ENCODE results near the gene TBC1D8. TPM values are rescaled to one million over a fixed set of nuclear protein-coding genes. Genes with fewer than 3 reads are reported as not detected.

Gene TBC1D8
- total RNA-seq, 1 donor from 2014 or later = 16.3 TPM

DNA sequence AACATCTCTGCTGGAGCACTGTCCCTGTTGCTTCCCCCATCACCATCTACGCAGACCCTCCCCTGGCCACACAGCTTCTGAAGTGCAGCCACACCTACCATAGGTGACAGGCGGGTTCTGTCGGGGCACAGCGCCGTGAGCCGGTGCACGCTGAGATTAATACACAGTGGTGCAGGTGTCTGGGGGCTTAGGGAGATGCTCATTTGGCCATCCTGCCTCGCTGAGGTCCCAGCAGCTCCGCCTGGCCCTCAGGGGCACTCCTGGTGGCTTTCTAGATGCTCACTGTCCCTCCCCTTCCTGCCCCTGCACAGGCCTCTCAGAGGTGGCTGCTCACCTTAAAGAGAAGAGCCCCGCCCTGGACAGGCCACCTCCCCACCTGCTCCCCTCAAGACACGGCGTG lies 168.0 kb downstream of the TBC1D8 start:
- Mint-ChIP-seq H3K4me1 (ENCODE audit: unreplicated experiment) (peaks cover 11% of the 10 kb centered on the region), H3K4me3 (ENCODE audit: unreplicated experiment) (no peak overlapping the region), H3K36me3 (ENCODE audit: unreplicated experiment) (peaks cover 14% of the 10 kb centered on the region), H3K27ac (ENCODE audit: unreplicated experiment) (no peak overlapping the region), H3K9me3 (ENCODE audit: unreplicated experiment) (no peaks in the 10 kb centered on the region), H3K27me3 (ENCODE audit: unreplicated experiment) (no peaks in the 10 kb centered on the region)
- no peak for DNase-seq (ENCODE audit: extremely low spot score, unreplicated experiment)
- TF ChIP-seq, protein P1, sequence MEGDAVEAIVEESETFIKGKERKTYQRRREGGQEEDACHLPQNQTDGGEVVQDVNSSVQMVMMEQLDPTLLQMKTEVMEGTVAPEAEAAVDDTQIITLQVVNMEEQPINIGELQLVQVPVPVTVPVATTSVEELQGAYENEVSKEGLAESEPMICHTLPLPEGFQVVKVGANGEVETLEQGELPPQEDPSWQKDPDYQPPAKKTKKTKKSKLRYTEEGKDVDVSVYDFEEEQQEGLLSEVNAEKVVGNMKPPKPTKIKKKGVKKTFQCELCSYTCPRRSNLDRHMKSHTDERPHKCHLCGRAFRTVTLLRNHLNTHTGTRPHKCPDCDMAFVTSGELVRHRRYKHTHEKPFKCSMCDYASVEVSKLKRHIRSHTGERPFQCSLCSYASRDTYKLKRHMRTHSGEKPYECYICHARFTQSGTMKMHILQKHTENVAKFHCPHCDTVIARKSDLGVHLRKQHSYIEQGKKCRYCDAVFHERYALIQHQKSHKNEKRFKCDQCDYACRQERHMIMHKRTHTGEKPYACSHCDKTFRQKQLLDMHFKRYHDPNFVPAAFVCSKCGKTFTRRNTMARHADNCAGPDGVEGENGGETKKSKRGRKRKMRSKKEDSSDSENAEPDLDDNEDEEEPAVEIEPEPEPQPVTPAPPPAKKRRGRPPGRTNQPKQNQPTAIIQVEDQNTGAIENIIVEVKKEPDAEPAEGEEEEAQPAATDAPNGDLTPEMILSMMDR (IDR thresholded peaks at IDR 0.05) = no peak

DNA sequence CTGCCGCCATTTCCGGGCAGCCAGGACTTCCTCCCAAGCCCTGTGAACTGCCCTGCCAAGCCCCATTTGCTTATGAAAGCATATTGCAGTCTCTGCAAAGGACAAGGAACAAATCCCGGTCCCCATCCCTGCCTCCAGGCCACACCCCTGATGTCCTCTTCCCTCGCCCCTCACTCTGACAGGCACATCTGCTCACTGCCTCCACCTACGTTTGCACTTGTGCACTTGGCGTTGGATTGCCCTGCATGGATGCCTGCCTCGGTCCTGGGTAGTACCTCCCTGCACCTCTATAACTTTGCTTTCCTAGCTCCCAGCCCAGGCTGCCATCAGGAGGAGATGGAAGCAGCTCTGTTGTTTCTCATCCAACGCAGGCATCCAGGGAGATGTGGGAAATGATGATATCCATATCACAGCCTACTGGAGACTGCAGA lies 168.7 kb downstream of the TBC1D8 start:
- Mint-ChIP-seq H3K9me3 (ENCODE audit: unreplicated experiment) (no peaks in the 10 kb centered on the region), H3K27me3 (ENCODE audit: unreplicated experiment) (no peaks in the 10 kb centered on the region), H3K27ac (ENCODE audit: unreplicated experiment) (no peak overlapping the region), H3K4me1 (ENCODE audit: unreplicated experiment) (peaks cover 11% of the 10 kb centered on the region), H3K4me3 (ENCODE audit: unreplicated experiment) (no peak overlapping the region), H3K36me3 (ENCODE audit: unreplicated experiment) (peaks cover 15% of the 10 kb centered on the region)
- no peak for DNase-seq (ENCODE audit: extremely low spot score, unreplicated experiment)
- TF ChIP-seq, protein P1 (IDR thresholded peaks at IDR 0.05) = no peak

DNA sequence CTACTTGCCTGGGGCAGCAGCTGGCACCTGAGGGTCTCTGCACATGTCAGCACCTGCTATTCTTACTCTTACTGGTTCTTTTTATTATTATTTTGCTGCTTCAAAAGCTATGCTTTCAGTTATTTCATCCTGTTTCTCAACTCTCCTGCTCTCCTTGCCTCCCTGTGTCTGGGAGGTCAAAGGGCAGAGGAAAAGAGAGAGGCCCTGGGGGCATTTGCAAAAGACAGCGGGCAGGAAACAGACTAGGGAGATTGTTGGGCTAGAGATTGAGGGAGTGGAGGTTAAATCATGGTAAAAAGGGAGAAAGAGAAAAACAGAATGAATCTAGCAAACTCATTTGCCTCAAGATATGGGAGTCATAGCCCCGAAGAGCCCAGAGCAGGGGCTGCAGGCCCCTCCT lies 170.2 kb downstream of the TBC1D8 start:
- no peak for DNase-seq (ENCODE audit: extremely low spot score, unreplicated experiment)
- peaks cover 16% of the 10 kb centered on the region for H3K4me1 Mint-ChIP-seq (ENCODE audit: unreplicated experiment)
- TF ChIP-seq, protein P1 (IDR thresholded peaks at IDR 0.05) = no peak
- no peak overlapping the region for H3K27ac Mint-ChIP-seq (ENCODE audit: unreplicated experiment)
- no peak overlapping the region for H3K4me3 Mint-ChIP-seq (ENCODE audit: unreplicated experiment)
- no peaks in the 10 kb centered on the region for H3K9me3 Mint-ChIP-seq (ENCODE audit: unreplicated experiment)
- H3K27me3 Mint-ChIP-seq (ENCODE audit: unreplicated experiment) = no peaks in the 10 kb centered on the region
- peaks cover 23% of the 10 kb centered on the region for H3K36me3 Mint-ChIP-seq (ENCODE audit: unreplicated experiment)

DNA sequence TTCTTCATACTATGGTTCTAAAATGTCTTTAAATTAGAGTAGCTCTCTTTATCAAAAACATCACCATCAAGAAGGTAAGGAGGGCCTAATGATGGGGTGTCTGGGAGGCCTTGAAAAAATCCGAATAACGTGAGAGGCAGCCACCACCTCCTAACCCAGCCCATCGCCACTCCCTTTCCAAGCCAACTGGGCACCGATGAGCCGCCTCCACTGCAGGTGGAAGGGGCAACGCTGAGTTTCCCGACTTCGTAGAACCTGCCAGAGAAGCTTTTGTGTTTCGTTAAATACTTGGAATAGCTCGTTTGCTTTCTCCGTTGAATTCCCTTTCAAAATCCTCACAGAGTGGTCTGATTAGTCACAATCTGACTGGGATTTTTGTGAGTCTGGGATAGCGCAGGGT lies 171.1 kb downstream of the TBC1D8 start:
- TF ChIP-seq, protein P1 (IDR thresholded peaks at IDR 0.05) = no peak
- Mint-ChIP-seq H3K4me1 (ENCODE audit: unreplicated experiment) (peaks cover 16% of the 10 kb centered on the region), H3K27ac (ENCODE audit: unreplicated experiment) (no peak overlapping the region), H3K9me3 (ENCODE audit: unreplicated experiment) (no peaks in the 10 kb centered on the region), H3K27me3 (ENCODE audit: unreplicated experiment) (no peaks in the 10 kb centered on the region), H3K36me3 (ENCODE audit: unreplicated experiment) (peaks cover 26% of the 10 kb centered on the region), H3K4me3 (ENCODE audit: unreplicated experiment) (no peak overlapping the region)
- DNase-seq (ENCODE audit: extremely low spot score, unreplicated experiment) = no peak

DNA sequence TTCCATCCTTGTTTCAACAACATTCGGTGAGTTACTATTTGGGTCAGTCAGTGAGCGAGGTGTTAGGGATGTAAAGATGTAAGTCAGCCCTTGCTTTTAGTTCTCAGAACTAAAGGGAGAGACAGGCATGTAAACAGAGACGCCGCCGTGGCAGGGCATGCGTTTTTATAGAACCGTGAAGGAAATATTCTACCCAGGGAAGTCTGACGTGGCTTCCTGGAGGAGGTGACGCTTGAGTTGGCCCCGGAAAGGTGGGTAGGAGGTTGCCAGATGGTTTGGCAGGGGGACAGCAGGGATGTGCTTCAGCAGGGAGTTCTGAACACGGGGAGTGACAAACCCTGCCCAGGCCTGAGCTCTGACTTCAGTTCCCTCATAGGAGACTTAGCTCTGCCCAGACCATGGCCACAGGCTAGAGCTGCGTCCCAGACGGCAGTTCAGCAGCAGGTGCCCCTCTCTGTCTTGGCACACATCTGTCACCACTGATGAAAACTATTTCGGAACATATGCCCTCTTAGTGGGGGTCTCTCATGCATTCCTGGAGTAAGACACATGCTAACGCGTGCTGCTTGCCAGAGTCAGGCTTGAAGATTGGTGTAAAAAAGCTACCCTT lies 172.5 kb downstream of the TBC1D8 start:
- no peak overlapping the region for H3K27ac Mint-ChIP-seq (ENCODE audit: unreplicated experiment)
- no peaks in the 10 kb centered on the region for H3K27me3 Mint-ChIP-seq (ENCODE audit: unreplicated experiment)
- no peak overlapping the region for H3K4me3 Mint-ChIP-seq (ENCODE audit: unreplicated experiment)
- TF ChIP-seq, protein P1 (IDR thresholded peaks at IDR 0.05) = no peak
- peaks cover 32% of the 10 kb centered on the region for H3K36me3 Mint-ChIP-seq (ENCODE audit: unreplicated experiment)
- peaks cover 8% of the 10 kb centered on the region for H3K4me1 Mint-ChIP-seq (ENCODE audit: unreplicated experiment)
- no peak for DNase-seq (ENCODE audit: extremely low spot score, unreplicated experiment)
- H3K9me3 Mint-ChIP-seq (ENCODE audit: unreplicated experiment) = no peaks in the 10 kb centered on the region
